Measurements from ENCODE around the gene ZNF566.

The ZNF566 gene

DNA sequence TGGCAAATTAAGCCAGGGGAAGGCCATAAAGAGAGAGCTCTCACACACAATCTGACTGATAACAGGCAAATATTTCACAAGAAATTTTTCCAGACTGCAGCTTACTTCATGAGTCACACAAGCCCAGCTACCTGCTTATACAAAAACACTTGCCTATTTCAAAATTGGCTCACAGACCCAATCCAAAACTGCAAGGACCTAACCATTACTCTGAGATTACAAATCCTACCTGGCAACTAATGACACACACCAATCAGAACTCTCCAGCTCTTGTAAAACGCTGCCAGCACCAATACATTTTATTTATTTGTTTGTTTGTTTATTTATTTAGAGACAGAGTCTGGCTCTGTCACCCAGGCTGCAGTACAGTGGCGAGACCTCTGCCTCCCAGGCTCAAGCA lies 52.8 kb downstream of the ZNF566 start:
- no peak for DNase-seq

DNA sequence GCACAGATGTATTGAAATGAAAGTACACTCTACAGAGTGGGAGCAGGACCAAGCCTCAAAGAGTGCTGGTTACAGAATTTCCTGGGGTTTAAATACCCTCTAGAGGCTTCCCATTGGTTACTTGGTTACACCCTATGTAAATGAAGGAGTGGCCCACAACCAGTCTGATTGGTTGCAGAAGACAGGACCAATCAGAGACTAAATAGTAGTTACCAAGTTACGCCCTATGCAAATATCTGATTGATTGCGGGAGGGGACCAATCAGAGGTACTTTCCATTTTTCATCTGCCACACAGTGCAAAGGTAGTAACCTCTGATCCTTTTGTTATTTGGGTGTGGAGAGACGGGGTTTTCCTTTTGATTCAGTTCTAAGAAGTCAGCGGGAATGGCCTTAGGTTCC lies 65.4 kb downstream of the ZNF566 start:
- no peak for DNase-seq

DNA sequence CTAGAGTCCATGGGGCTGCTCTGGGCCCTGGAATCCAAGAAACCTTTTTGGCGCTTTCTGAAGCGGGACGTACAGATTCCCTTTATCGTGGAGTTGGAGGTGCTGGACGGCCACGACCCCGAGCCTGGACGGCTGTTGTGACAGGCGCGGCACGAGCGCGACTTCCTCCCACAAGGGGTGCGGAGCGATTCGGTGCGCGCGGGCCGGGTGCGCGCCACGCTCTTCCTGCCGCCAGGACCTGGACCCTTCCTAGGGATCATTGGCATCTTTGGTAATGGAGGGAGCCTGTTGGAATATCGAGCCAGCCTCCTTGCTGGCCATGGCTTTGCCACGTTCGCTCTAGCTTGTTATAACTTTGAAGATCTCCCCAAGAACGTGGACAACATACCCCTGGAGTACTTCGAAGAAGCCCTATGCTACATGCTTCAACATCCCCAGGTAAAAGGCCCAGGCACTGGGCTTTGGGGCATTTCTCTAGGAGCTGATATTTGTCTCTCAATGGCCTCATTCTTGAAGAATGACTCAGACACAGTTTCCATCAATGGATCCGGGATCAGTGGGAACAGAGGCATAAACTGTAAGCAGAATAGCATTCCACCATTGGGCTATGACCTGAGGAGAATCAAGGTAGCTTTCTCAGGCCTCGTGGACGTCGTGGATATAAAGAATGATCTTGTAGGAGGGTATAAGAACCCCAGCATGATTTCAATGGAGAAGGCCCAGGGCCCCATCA lies 67.4 kb downstream of the ZNF566 start:
- no peak for DNase-seq

GRCh38 chr19:36420961-36421748 lies 68.2 kb downstream of the ZNF566 start:
- no peak for DNase-seq

- DNase-seq = peak; percentile 46
Measured at GRCh38 chr19:36418287-36419001, 70.9 kb downstream of the ZNF566 start, which contains the start of gene ZFP82. Gene ZFP82, minus strand, starts transcription at chr19:36418644. Its CDS starts 8,855 bp downstream, at chr19:36409789.

GRCh38 chr19:36417752-36418286 lies 71.5 kb downstream of the ZNF566 start:
- DNase-seq = no peak

- no peak for DNase-seq
Measured at GRCh38 chr19:36409841-36410240, 79.5 kb downstream of the ZNF566 start.

GRCh38 chr19:36408101-36408500 lies 81.3 kb downstream of the ZNF566 start:
- DNase-seq = no peak

DNA sequence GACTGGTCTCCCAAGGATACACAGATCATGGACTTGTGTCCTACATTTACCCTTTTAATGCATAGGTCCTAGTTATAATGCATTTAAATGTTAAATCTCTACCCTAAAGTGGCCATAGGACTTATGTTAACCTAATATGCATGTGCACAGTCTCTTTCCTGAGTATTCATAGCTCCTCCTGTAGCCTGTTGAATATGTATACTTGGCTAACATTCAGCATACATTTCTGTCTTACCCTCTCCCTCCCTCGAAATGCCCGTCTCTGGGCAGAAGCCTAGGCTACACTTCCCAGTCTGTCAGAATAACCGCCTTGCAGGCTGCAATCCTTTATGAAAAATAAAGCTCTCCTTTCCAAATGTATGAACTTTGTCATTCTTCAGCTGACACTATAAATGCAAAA lies 84.9 kb downstream of the ZNF566 start:
- DNase-seq = no peak

GRCh38 chr19:36401475-36401874 lies 87.9 kb downstream of the ZNF566 start:
- DNase-seq = no peak

GRCh38 chr19:36398571-36398970 lies 90.8 kb downstream of the ZNF566 start:
- no peak for DNase-seq

All from NCI-H1417 treated with DMSO at 0.1 percent for 48 hours (cell line).